ENCODE measurements around the gene PATE4. TPM values are rescaled to one million over a fixed set of nuclear protein-coding genes. Genes with fewer than 3 reads are reported as not detected.

Gene PATE4
- polyA plus RNA-seq, 1 of the 3 experiments (the other 2 are of a cell fraction) = not detected

- no peaks in the 10 kb centered on the region for H3K27me3 ChIP-seq (ENCODE audit: insufficient read depth)
- H3K4me1 ChIP-seq (ENCODE audit: control insufficient read depth in 1 of 2, insufficient read depth in 2 of 2, low read depth in 1 of 2, low read length in 1 of 2) = no peaks in the 10 kb centered on the region
Measured at GRCh38 chr11:125872138-125872491, 39.0 kb downstream of the PATE4 start.

GRCh38 chr11:125873881-125874555 lies 40.9 kb downstream of the PATE4 start:
- H3F3A ChIP-seq (replicated peaks; ENCODE audit: insufficient read depth) = no peaks in the 10 kb centered on the region
- H3K9ac ChIP-seq = no peak overlapping the region
- POLR2A ChIA-PET = no interaction called here
- H4K20me1 ChIP-seq (ENCODE audit: insufficient read depth) = no peaks in the 10 kb centered on the region
- 71% methylated on average over 18 of the region's 20 CpGs for WGBS (ENCODE audit: low lambda C conversion rate)
- peak overlapping the region; percentile 19 to 48; a peak in 3 of 4 replicates for H3K4me3 ChIP-seq (ENCODE audit: low read depth in 2 of 2, low read length in 1 of 2)
- no peak for DNase-seq
- H3K27ac ChIP-seq (ENCODE audit: low read depth in 2 of 2, low read length in 1 of 2) = no peak overlapping the region
- no peaks in the 10 kb centered on the region for H3K4me1 ChIP-seq (ENCODE audit: control insufficient read depth in 1 of 2, insufficient read depth in 2 of 2, low read depth in 1 of 2, low read length in 1 of 2)
- H3K9me2 ChIP-seq = no peaks in the 10 kb centered on the region
- H2AFZ ChIP-seq (ENCODE audit: low read depth) = peak overlapping the region; percentile 76
- H3K4me2 ChIP-seq = peak overlapping the region; percentile 38; the same call in 1 of the 2 replicates
- CTCF ChIA-PET = interaction anchor here (0.6 to 4.6 kb wide), 6 partner anchors 8 to 783 kb away, joined by 3 to 22 read pairs (median 4); partner anchors contain the start of gene HYLS1
- TF ChIP-seq GATA2 (CRISPR knock-in tag; IDR thresholded peaks at IDR 0.05) (no peak), NFIC (IDR thresholded peaks at IDR 0.05; ENCODE audit: borderline replicate concordance) (no peak), RAD21 (IDR thresholded peaks at IDR 0.05; ENCODE audit: low read length) (no peak), MXI1 (IDR thresholded peaks at IDR 0.05; ENCODE audit: low read depth, low read length) (no peak), TCF12 (IDR thresholded peaks at IDR 0.05) (no peak), TEAD4 (IDR thresholded peaks at IDR 0.05; ENCODE audit: borderline replicate concordance, insufficient read depth) (no peak), JUND (IDR thresholded peaks at IDR 0.05) (no peak), TAF1 (IDR thresholded peaks at IDR 0.05; ENCODE audit: borderline replicate concordance, low read depth, low read length) (no peak), CTCF (IDR thresholded peaks at IDR 0.05) (no peak), RFX5 (IDR thresholded peaks at IDR 0.05; ENCODE audit: low read length) (no peak), USF1 (IDR thresholded peaks at IDR 0.05; ENCODE audit: borderline replicate concordance, low read depth) (no peak), FOXM1 (IDR thresholded peaks at IDR 0.05; ENCODE audit: low read depth) (no peak)
- no peaks in the 10 kb centered on the region for H3K9me3 ChIP-seq
- H3K79me2 ChIP-seq (ENCODE audit: insufficient read depth) = no peaks in the 10 kb centered on the region
- no peaks in the 10 kb centered on the region for H3K27me3 ChIP-seq (ENCODE audit: insufficient read depth)
- H3K36me3 ChIP-seq (replicated peaks in 1 of 2; ENCODE audit: control insufficient read depth in 1 of 2, insufficient read depth in 2 of 2, low read length in 1 of 2) = no peaks in the 10 kb centered on the region

More at GRCh38 chr11:125872138-125872491, 39.0 kb downstream of the PATE4 start:
- H3K9me2 ChIP-seq = no peaks in the 10 kb centered on the region
- POLR2A ChIA-PET = no interaction called here
- no peak for DNase-seq
- H3F3A ChIP-seq (replicated peaks; ENCODE audit: insufficient read depth) = no peaks in the 10 kb centered on the region
- TF ChIP-seq TCF12 (IDR thresholded peaks at IDR 0.05) (no peak), TEAD4 (IDR thresholded peaks at IDR 0.05; ENCODE audit: borderline replicate concordance, insufficient read depth) (no peak), TAF1 (IDR thresholded peaks at IDR 0.05; ENCODE audit: borderline replicate concordance, low read depth, low read length) (no peak), JUND (IDR thresholded peaks at IDR 0.05) (no peak), FOSL2 (IDR thresholded peaks at IDR 0.05; ENCODE audit: borderline replicate concordance, low read depth) (no peak), EZH2phosphoT487 (IDR thresholded peaks at IDR 0.05; ENCODE audit: borderline replicate concordance, low read depth) (no peak), FOXJ3 (CRISPR knock-in tag; IDR thresholded peaks at IDR 0.05) (no peak), ELF1 (IDR thresholded peaks at IDR 0.05) (no peak)
- no peak overlapping the region for H3K4me3 ChIP-seq (ENCODE audit: low read depth in 2 of 2, low read length in 1 of 2)
- H3K79me2 ChIP-seq (ENCODE audit: insufficient read depth) = no peaks in the 10 kb centered on the region
- no peak overlapping the region for H3K4me2 ChIP-seq
- H3K9me3 ChIP-seq = no peaks in the 10 kb centered on the region
- CTCF ChIA-PET = interaction anchor here (0.9 to 1.0 kb wide), 2 partner anchors 9 to 443 kb away, joined by 3 read pairs; no protein-coding TSS in a partner anchor
- no peaks in the 10 kb centered on the region for H3K36me3 ChIP-seq (replicated peaks in 1 of 2; ENCODE audit: control insufficient read depth in 1 of 2, insufficient read depth in 2 of 2, low read length in 1 of 2)
- H4K20me1 ChIP-seq (ENCODE audit: insufficient read depth) = no peaks in the 10 kb centered on the region
- no peak overlapping the region for H3K27ac ChIP-seq (ENCODE audit: low read depth in 2 of 2, low read length in 1 of 2)
- no peak overlapping the region for H3K9ac ChIP-seq
- H2AFZ ChIP-seq (ENCODE audit: low read depth) = no peak overlapping the region
